Measurements from ENCODE around the gene GABRD. TPM values are rescaled to one million over a fixed set of nuclear protein-coding genes. Genes with fewer than 3 reads are reported as not detected.
A peak's percentile ranks its signal among the peaks of the same experiment; 100 is the strongest.

The GABRD gene
- total RNA-seq, 1 experiment from 2014 or later = not detected

GRCh38 chr1:2039251-2039650 lies 20.1 kb downstream of the GABRD start:
- no peak for DNase-seq (ENCODE audit: low read depth)

GRCh38 chr1:2041305-2041704 lies 22.2 kb downstream of the GABRD start:
- no peak for DNase-seq (ENCODE audit: low read depth)

DNA sequence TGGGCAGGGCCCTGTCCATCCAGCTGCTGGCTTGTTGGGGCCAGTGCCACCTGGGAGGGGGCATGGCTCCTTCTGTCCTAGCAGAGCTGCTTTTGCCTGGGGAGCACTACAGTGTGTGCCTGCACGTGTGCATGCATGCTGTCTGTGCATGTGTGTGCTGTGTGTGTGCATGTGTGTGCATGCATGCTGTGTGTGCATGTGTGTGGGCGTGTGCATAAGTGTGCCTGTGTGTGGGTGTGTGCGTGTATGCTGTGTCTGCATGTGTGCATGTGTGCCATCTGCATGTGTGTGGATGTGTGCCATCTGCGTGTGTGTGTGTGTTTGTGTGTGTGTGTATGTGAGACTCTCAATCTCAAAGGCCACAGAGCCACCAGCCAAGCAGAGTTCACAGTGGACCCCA lies 22.7 kb downstream of the GABRD start:
- DNase-seq (ENCODE audit: low read depth) = no peak

GRCh38 chr1:2042830-2043773 lies 24.0 kb downstream of the GABRD start:
- no peak for DNase-seq (ENCODE audit: low read depth)

DNA sequence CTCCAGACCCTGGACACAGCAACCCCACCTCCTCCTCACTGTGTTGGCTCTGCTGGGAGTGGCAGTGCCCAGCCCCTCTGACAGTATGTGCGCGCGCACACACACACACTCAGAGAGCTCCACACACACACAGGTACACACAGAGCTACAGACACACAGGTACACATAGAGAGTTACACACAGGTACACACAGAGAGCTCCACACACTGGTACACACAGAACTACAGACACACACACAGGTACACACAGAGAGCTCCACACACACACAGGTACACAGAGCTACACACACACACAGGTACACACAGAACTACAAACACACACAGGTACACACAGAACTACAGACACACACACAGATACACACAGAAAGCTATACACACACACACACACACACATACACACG lies 24.7 kb downstream of the GABRD start:
- DNase-seq (ENCODE audit: low read depth) = no peak

GRCh38 chr1:2044510-2045319 lies 25.6 kb downstream of the GABRD start:
- DNase-seq (ENCODE audit: low read depth) = peak; percentile 45

DNA sequence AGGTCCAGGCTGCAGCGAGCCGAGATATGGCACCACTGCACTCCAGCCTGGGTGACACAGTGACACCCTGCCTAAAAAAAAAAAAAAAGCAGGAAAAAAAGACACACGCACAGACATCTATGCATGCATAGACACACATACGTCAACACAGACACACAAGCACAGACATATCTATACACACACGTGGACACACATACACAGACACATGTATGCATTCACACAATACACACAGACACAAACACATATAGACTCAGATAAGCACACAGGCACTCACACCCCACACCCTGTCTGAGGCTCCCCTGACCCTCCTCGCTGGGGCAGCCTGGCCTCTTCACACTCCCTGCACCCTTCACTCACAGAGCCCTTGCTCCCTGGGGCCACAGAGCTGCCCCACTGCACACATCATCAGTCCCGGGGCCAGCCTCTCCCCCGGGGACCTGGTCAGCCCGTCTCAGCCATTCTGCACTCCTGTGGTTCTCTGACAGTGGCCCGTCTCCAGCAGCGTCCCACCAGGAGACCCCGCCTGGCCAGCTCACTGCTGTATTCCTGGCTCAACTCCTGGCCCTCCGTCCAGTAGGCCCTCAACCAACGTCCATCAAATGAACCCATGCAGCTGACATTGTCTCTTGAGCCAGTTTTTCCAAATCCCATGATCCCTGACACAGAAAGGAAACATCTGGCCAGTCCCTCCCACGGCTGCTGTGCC lies 26.5 kb downstream of the GABRD start:
- no peak for DNase-seq (ENCODE audit: low read depth)

DNA sequence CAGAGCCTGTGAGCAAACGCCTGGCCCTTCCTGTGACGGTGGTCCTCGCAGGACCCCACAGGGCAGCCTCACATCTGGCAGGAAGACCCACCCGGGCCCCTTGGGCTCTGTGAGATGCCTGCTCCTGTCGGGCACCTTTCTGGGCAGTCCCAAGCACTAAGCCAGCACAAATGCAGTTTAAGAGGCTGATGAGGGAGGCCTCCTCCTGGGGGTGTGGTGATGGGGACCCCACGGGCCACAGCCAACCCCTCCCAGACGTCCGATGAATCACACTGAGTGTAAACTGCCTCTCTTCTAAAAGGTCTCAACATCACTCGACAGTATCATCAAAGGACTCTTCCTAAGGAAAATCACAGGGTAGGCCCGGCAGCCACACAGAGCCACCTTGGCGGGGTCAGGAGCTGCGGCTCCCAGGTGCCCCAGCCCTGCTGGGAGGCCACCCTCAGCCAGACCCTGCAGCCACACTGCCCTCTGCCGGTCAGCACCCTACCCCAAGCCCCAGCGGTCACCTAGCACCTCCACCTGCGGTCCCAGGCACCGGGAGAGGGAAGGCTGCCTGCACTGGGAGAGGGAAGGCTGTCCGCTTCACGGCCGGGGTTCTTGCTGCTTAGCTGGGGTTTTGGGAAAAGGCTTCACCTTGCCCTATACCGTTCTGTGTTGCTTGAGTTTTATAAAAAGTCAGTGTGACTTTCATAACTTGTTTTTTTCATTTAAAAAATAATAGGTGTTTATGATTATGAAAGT lies 27.2 kb downstream of the GABRD start:
- DNase-seq (ENCODE audit: low read depth) = peak; percentile 30

DNA sequence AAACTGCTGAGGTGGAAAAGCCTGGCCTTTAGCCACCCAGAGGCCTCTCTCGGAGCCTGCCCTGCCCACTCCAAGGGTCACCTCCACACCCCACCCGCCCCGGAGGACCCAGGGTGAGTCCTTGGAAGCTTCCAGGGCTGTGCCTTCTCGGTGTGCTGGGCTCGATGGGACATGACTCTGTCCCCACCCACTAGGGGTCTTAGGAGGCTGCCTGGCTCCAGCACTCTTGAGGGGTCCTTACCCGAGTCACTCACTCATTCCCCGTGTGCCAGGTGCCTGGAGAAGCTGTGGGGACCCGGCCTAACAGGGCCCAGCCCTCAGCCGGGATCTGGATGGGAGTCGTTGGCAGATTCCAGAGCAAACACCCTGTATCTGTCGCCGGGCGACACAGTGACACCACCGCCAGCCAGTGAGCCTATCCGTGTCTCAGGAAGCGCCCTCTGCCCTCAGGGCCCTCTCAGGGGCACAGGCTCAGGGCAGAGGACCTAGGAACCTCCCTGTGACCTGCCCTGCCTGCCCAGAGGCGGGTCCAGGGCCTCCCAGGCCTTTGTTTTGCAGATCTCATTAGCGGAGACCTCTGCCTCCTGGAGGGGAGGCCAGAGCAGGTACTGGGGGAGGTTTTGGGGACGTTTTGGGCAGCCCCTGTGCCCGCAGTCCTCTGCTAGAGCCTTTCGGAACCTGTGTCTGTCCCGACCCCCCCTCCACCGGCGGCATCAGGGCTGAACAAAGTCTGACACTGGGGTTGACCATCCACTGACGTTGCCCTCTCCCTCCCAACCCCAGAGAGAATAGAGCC lies 28.0 kb downstream of the GABRD start:
- no peak for DNase-seq (ENCODE audit: low read depth)

GRCh38 chr1:2047749-2048729 lies 28.9 kb downstream of the GABRD start:
- DNase-seq (ENCODE audit: low read depth) = no peak

DNA sequence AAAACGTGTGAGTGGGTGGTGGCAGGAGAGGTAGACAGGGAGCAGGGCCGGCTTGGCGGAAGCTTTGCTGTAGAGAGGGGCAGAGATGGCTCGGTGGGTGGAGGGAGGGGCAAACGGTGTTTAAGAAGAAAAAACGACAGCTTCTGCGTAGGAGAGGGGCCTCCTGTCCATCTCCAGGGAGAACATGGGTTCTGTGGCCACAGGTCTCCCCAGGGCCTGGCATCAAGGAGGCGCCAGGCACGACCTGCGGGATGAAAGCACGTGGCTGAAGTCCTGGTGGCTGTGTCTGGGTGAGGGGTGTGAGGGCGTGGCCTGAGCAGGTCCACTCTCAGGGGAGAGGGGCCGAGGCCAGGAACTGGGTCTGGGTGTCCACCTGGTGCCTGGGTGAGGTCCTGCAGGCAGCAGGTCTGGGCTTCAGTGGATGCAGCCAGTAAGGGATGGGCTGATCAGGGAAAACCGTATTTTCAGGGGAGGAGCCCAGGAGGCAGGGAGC lies 30.1 kb downstream of the GABRD start:
- no peak for DNase-seq (ENCODE audit: low read depth)

DNA sequence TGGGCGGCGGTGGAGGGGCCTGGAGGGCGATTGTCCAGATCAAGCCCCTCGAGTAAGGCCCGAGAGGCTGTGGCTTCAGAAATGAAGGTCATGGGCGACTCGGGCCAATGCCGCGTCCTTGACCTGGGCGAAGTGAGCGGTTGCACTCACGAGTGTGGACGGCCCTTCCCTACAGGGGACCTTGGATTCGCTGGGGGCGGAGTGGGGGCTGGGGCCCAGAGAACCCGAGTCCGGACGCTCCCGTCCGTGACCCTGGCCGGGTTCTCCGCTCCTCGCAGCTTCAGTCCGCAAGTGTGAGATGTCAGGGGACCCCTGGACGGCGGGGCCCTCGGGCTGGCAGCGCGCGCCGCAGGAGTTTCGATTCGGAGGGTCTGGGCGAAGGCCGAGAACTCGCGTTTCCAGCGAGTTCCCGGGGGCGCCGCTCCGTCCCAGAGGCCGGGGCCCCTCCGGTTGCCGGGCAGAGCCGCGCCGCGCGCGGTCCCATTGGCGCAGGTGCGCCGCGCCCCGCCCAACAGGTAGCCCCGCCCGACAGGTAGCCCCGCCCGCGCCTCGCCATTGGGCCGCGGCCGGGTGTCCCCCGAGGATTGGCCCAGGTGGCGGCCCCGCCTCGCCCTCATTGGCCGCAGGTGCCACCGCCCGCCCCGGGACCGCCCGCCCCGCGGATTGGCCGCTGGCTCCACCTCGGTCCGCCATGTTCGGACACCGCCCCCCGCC lies 30.7 kb downstream of the GABRD start, which contains the start of gene PRKCZ:
Gene PRKCZ, plus strand, starts transcription at position 694 of the 714 bp plus-strand sequence. CDS start 220 bp downstream, outside the sequence.
- no peak for DNase-seq (ENCODE audit: low read depth)

DNA sequence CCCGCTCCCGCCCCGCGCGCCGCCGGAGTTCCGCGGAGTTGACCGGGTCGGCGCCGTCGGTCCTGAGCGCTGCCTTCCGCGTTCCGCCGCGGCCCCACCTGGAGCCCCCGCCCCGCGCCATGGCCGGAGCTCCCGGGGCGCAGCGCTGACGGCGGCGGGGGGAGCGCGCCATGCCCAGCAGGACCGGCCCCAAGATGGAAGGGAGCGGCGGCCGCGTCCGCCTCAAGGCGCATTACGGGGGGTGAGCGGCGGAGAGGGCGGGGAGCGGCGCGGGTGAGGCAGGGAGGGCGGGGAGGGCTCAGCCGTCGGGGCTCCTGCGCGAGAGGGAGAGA lies 31.3 kb downstream of the GABRD start:
- no peak for DNase-seq (ENCODE audit: low read depth)

- DNase-seq (ENCODE audit: low read depth) = no peak
Observed at GRCh38 chr1:2050793-2051682, 31.9 kb downstream of the GABRD start.

DNA sequence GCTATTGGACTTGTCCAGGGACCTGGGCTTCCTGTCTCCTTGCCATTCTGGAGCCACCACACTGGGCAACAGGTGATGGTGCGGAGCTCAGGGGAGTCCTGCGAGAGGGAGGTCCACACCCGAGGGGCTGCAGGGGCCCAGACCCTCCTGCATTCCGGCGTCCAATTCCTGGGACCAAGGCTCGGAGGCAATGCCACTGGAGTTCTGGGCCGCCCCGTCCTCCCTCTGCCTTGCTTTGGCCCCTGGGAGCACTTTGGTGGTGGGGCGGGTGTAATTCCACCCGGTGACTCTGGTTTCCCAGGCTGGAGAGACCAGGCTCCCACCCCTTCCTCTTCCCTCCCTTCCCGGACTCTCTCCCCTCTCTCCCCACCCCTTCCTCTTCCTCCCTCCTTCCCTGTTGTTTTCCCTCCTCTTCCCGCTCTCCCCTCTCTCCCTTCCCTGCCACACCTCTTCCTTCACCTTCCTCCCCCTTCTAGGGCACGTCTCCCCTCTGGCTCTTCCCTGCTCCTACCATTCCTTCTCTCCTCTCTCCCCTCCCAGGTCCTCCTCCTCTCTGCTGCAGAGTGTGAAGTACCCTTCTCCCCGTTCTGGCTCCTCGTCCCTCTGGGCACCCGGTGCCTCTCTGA lies 33.0 kb downstream of the GABRD start:
- no peak for DNase-seq (ENCODE audit: low read depth)

GRCh38 chr1:2052756-2053155 lies 33.6 kb downstream of the GABRD start:
- no peak for DNase-seq (ENCODE audit: low read depth)

DNA sequence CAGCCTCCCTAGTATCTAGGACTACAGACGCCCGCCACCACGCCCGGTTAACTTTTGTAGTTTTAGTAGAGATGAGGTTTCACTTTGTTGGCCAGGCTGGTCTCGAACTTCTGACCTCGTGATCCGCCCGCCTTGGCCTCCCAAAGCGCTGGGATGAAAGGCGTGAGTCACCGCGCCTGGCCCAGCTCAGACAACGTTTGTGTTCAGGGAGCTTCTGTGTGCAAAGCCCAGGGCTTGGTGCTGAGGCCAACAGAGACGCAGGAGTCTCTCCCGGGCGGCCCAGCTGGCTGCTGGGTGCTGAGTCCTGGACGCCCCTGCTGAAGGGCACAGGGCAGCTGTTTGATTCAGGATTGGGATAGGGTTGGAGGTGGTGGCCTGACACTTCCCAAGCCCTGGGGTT lies 34.1 kb downstream of the GABRD start:
- DNase-seq (ENCODE audit: low read depth) = peak; percentile 13

All from M059J (cell line).